Endothelial cell of umbilical vein (primary cell): Measurements from ENCODE around the gene MOCOS. TPM values are rescaled to one million over a fixed set of nuclear protein-coding genes. Genes with fewer than 3 reads are reported as not detected.

Source experiments
- BruUV-seq: library from RNA; stranded (reverse); fragments of 400-500 nt; replicated peaks from 2 replicates; lab custom pipeline; 2021; lab: Mats Ljungman, UMichigan
- CTCF ChIA-PET: fragments of 300-600, 350-600 bp; sonication (Branson Sonifier 250); formaldehyde crosslinking; loops from one replicate; lab custom pipeline; 2021; ENCODE audit warnings: antibody characterized with exemption, inconsistent platforms; lab: Charles Lee
- POLR2A ChIA-PET: fragments of 300-600, 350-600 bp; sonication (Branson Sonifier 250); formaldehyde crosslinking; loops from one replicate; lab custom pipeline; 2021; ENCODE audit warnings: antibody characterized with exemption, inconsistent platforms; lab: Charles Lee
- DNase-seq: peaks from one replicate; pipeline ENCODE4 v3.0.0-alpha.2; 2011; ENCODE audit warnings: low read depth, low spot score
- FAIRE-seq: peaks from 2 replicates; lab custom pipeline; 2011; peaks lifted over from hg19 to GRCh38; lab: Jason Lieb, UNC
- H2AFZ ChIP-seq: 2 replicates; pipeline ENCODE4 v1.6.0; 2012; ENCODE audit warnings: low read depth, low read length, control low read depth, inconsistent platforms
- H3K27ac ChIP-seq: 2 replicates; pipeline ENCODE4 v1.5.1; 2011; ENCODE audit warnings: low read depth, mild to moderate bottlenecking, control low read depth, low read length, moderate library complexity; ENCODE audit not compliant: insufficient read depth
- H3K27me3 ChIP-seq, 2 experiments: 2 replicates each; pipeline versions ENCODE4 v1.6.0 to v1.6.1; 2011; ENCODE audit warnings: low read length in 2 of 2, mixed read lengths in 1 of 2; ENCODE audit not compliant: control insufficient read depth in 2 of 2, insufficient read depth in 2 of 2
- H3K36me3 ChIP-seq, 2 experiments: 2 replicates in 1 of 2; 3 replicates in 1 of 2; pipeline ENCODE4 v1.5.1; 2011; ENCODE audit warnings: low read length in 2 of 2, mild to moderate bottlenecking in 1 of 2, moderate library complexity in 1 of 2; ENCODE audit not compliant: control insufficient read depth in 2 of 2, insufficient read depth in 2 of 2; ENCODE audit errors: extremely low read depth in 1 of 2
- H3K4me1 ChIP-seq: 3 replicates; pipeline ENCODE4 v1.5.1; 2011; ENCODE audit warnings: mild to moderate bottlenecking, low read length; ENCODE audit not compliant: control insufficient read depth, insufficient read depth; ENCODE audit errors: extremely low read depth
- H3K4me2 ChIP-seq: 2 replicates; pipeline ENCODE4 v1.6.1; 2011; ENCODE audit warnings: low read length, control low read depth, mixed read lengths; ENCODE audit not compliant: insufficient read depth
- H3K4me3 ChIP-seq, 3 experiments: fragments of 200-600 bp in 1 of 3; sonication (generic), shearing (Covaris generic) in 1 of 3; replicated peaks in 1 of 3; 2 replicates each; pipeline ENCODE4 v1.5.1; 2011 to 2016; ENCODE audit warnings: control low read depth in 3 of 3, low read length in 3 of 3, mild to moderate bottlenecking in 2 of 3, inconsistent platforms in 1 of 3, low read depth in 1 of 3, moderate library complexity in 1 of 3; ENCODE audit not compliant: insufficient read depth in 1 of 3
- H3K79me2 ChIP-seq: 2 replicates; pipeline ENCODE4 v1.6.0; 2012; ENCODE audit warnings: low read length, inconsistent platforms; ENCODE audit not compliant: control insufficient read depth, insufficient read depth
- H3K9ac ChIP-seq: replicated peaks from 2 replicates; pipeline ENCODE3; 2011; ENCODE audit warnings: low read length, control low read depth; ENCODE audit not compliant: insufficient read depth; ENCODE audit errors: extremely low read depth
- H3K9me1 ChIP-seq: replicated peaks from 3 replicates; pipeline ENCODE4 v1.6.0; 2011; ENCODE audit warnings: mild to moderate bottlenecking, low read length; ENCODE audit not compliant: control insufficient read depth, insufficient read depth; ENCODE audit errors: extremely low read depth
- H3K9me3 ChIP-seq: replicated peaks from 2 replicates; pipeline ENCODE4 v1.5.1; 2012; ENCODE audit warnings: low read length, inconsistent platforms; ENCODE audit not compliant: control insufficient read depth, insufficient read depth
- H4K20me1 ChIP-seq: replicated peaks from 2 replicates; pipeline ENCODE3; 2011; ENCODE audit warnings: mild to moderate bottlenecking, low read length; ENCODE audit not compliant: control insufficient read depth, insufficient read depth; ENCODE audit errors: extremely low read depth
- CTCF ChIP-seq, 2 donors: IDR thresholded peaks; 1 replicate in 1 of 2; 2 replicates in 1 of 2; pipeline ENCODE4 v1.5.1; 2011; ENCODE audit warnings: low read length in 2 of 2, mild to moderate bottlenecking in 2 of 2, moderate library complexity in 2 of 2, control low read depth in 1 of 2, inconsistent platforms in 1 of 2, low read depth in 1 of 2; ENCODE audit not compliant: insufficient read depth in 1 of 2; ENCODE audit errors: extremely low read depth in 1 of 2
- EZH2 ChIP-seq: IDR thresholded peaks from 2 replicates; pipeline ENCODE4 v1.6.1; 2012; ENCODE audit warnings: borderline replicate concordance, low read depth, mild to moderate bottlenecking, moderate library complexity, low read length, inconsistent platforms; ENCODE audit not compliant: severe bottlenecking
- FOS ChIP-seq: IDR thresholded peaks from 2 replicates; pipeline ENCODE4 v1.6.1; 2011; ENCODE audit warnings: mild to moderate bottlenecking, low read length, moderate library complexity, borderline replicate concordance; ENCODE audit not compliant: insufficient read depth
- GATA2 ChIP-seq: IDR thresholded peaks from 2 replicates; pipeline ENCODE4 v1.7.0; 2011; ENCODE audit warnings: low read depth, mild to moderate bottlenecking, moderate library complexity, mixed read lengths, low read length; ENCODE audit not compliant: insufficient read length, insufficient read depth
- JUN ChIP-seq: IDR thresholded peaks from 2 replicates; pipeline ENCODE4 v1.6.1; 2011; ENCODE audit warnings: borderline replicate concordance, low read depth; ENCODE audit not compliant: insufficient read length, insufficient read depth
- MAX ChIP-seq: IDR thresholded peaks from 2 replicates; pipeline ENCODE4 v1.6.1; 2011; ENCODE audit not compliant: insufficient read depth, insufficient read length
- MYC ChIP-seq: IDR thresholded peaks from one replicate; pipeline ENCODE4 v1.6.1; 2011; ENCODE audit warnings: mild to moderate bottlenecking, low read depth, low read length
- POLR2A ChIP-seq: IDR thresholded peaks from 2 replicates; pipeline ENCODE4 v1.6.1; 2012; ENCODE audit warnings: low read depth, mild to moderate bottlenecking, control low read depth, low read length
- POLR2AphosphoS5 ChIP-seq: IDR thresholded peaks from 2 replicates; pipeline ENCODE4 v1.6.1; 2012; ENCODE audit warnings: low read depth, mild to moderate bottlenecking, control low read depth, low read length, moderate library complexity; ENCODE audit not compliant: insufficient read depth
- dilution Hi-C: fragments of 300-500 bp; cut with MboI; formaldehyde crosslinking; loops from one replicate; pipeline ENCODE4 v1.15.0; 2019; ENCODE audit warnings: low sequenced_read_pairs; ENCODE audit not compliant: extremely low pct_ligation_motif_present
- intact Hi-C: fragments of 100-400 bp; cut with micrococcal nuclease; formaldehyde crosslinking; loops from one replicate; pipeline ENCODE4 v1.10.0; 2022
- polyA plus RNA-seq, 4 experiments: library from polyadenylated mRNA; depleted of rRNA in 3 of 4; stranded (reverse) in 3 of 4; unstranded in 1 of 4; fragments of >200 nt; gene quantifications; 2 replicates each; pipeline versions ENCODE4 v1.2.1 to v1.2.3, GENCODE V29; 2011 to 2012; ENCODE audit warnings: missing spikeins in 1 of 4
- total RNA-seq: library from RNA; stranded (reverse); gene quantifications from 2 replicates; pipeline ENCODE4 v1.2.3, GENCODE V29; 2021

Gene MOCOS
- total and polyA plus RNA-seq, 2 donors (not counting 3 experiments of a cell fraction or from before 2014, with no cell fraction given): 0.18 to 0.88 TPM

DNA sequence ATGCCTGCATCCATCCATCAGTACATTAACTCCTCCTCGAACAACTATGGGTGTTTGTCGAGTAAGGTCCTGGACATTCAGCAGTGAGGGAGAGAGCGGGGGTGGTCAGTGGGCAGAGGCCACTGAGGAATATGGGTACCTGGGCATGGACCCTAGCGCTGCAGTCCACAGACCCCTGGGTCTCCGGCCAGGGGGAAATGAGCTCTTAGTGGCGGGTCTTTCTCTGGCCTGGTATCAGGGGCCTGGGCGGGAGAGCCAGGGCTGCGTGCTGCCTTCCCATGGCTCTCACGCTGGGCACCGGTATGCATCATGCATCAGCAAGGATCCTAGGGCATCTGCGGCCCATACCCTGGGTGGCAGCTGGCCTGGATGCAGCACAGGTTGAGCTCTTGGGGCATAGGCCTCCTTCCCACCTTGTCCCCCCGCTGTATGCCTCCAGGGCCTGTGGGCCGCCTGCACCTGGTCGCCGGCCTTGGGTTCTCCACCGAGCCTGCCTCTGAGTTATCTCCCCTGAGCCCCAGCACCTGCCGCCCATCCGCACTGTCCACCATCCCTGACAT, 1.3 kb upstream of the MOCOS start:
- FAIRE-seq (no peak), DNase-seq (no peak)
- TF ChIP-seq GATA2 (no peak), POLR2A (no peak), MAX (no peak), POLR2AphosphoS5 (no peak), FOS (no peak), JUN (no peak), CTCF (IDR thresholded peaks at IDR 0.05; ENCODE audit: extremely low read depth in 1 of 2, insufficient read depth in 1 of 2, low read depth in 1 of 2, low read length in 2 of 2) (no peak), EZH2 (no peak), MYC (no peak)
- no peaks in the 10 kb centered on the region for H3K9me1 ChIP-seq
- H3K27ac ChIP-seq: no peak overlapping the region
- dilution Hi-C loops (no loop called here), intact Hi-C loops (loop anchor here (5.0 kb wide), 2 partner anchors 111 to 119 kb away; partner anchors contain the start of genes FHOD3 and RPRD1A)
- H2AFZ ChIP-seq: no peak overlapping the region
- no peaks in the 10 kb centered on the region for H4K20me1 ChIP-seq
- H3K9me3 ChIP-seq: no peaks in the 10 kb centered on the region
- no peak overlapping the region for H3K4me3 ChIP-seq
- peaks cover 4% of the 10 kb centered on the region for H3K4me1 ChIP-seq
- POLR2A ChIA-PET: no interaction called here
- H3K27me3 ChIP-seq: peaks cover 0 to 8% of the 10 kb centered on the region in 2 experiments
- no peaks in the 10 kb centered on the region for H3K36me3 ChIP-seq
- CTCF ChIA-PET: interaction anchor here (0.9 kb wide), 1 partner anchor 57 kb away, joined by 3 read pairs; no protein-coding TSS in a partner anchor
- no TSS peak for BruUV-seq
- H3K79me2 ChIP-seq: no peaks in the 10 kb centered on the region
- no peak overlapping the region for H3K4me2 ChIP-seq
- H3K9ac ChIP-seq: no peak overlapping the region
